Urothelium cell line (cell line): ENCODE results near the gene ELF1.
"Not testable (repeated sequence)": the region's sequence is repeated elsewhere in the genome, so short reads cannot be mapped to it uniquely, and the experiment has no call there.

ENCODE experiments used
- DNase-seq: peaks from one replicate; pipeline ENCODE4 v3.0.0; 2011; ENCODE audit warnings: low spot score, mixed read lengths
- FAIRE-seq: peaks from 2 replicates; lab custom pipeline; 2011; peaks lifted over from hg19 to GRCh38; lab: Jason Lieb, UNC

The ELF1 gene

DNA sequence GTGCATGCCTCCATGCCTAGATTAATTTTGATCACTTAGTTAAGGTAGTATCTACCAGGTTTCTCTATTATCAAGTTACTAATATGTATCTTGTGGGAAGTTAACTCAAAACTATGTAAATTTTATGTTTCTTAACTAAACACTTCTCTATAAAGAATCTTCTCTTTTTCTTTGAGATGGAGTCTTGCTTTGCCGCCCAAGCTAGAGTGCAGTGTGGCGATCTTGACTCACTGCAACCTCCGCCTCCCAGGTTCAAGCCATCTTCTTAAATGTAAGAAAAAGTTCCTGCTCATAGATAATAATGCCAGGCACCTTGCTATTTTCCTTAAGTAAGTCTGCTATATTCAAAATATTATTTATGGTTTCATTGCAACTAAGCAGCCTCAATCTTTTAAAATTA, 58.4 kb downstream of the ELF1 start:
- DNase-seq (no peak), FAIRE-seq (no peak)

DNA sequence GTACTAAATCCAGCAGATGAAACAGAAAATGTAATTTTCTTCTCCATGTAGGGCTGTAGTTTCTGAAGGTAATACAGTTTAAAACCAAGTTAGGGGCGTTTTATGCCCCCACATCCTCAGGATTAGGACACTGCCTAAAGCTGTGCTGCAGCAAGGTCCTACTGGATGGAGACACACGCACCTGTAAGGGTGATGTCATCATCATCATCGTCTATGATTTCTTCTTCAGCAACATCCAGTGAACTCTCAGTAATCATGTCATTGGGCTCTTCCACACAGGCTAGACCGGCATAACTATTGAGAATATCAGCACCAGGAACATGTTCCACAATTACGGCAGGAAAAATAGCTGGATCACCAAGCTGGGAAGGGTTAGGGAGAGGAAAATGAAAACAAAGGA, 60.5 kb downstream of the ELF1 start:
- FAIRE-seq: no peak
- DNase-seq: no peak

DNA sequence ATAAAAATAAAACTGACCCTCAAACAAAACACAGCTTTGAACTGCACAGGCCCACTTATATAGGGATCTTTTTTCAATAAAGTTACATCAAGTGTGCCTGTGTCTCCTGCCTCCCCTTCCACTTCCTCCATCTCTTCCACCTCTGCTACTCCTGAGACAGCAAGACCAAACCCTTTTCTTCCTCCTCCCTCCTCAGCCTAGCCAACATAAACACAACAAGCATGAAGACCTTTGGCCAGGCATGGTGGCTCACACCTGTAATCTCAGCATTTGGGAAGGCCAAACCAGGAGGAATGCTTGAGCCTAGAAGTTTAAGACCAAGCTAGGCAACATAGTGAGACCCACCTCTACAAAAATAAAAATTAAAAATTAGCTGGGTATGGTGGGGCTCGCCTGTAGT, 72.6 kb downstream of the ELF1 start:
- FAIRE-seq: no peak
- no peak for DNase-seq

DNA sequence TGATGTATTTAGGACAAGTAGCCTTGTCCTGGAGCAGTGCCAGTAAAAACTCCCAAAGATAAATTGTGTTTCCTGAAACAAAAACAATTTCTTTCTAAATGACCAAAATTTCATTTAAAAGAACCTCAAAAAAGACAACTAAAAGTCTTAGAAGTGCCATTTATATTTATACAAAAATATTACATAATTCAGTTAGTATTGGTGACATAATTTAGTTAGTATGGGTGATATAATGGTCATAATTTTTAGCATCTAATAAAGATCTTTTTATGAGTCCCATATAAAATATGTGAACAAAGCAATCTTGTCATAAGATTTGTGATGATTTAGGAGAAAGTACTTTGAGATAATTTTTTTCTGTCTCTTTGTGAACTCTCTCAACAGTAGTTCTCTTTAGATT, 76.0 kb downstream of the ELF1 start:
- DNase-seq (no peak), FAIRE-seq (no peak)

DNA sequence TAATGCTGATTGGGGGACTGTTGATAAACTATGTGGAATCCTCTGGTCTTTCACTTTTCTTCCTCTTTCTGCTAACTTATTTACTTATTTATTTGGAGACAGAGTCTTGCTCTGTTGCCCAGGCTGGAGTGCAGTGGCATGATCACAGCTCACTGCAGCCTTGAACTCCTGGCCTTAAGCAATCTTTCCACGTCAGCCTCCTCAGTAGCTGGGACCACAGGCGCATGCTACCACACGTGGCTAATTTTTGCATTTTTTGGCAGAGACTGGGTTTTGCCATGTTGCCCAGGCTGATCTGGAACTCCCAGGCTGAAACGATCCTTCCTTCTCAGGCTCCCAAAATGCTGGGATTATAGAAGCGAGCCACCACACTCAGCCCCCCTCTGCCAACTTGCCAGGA, 77.5 kb downstream of the ELF1 start:
- DNase-seq (no peak), FAIRE-seq (no peak)

DNA sequence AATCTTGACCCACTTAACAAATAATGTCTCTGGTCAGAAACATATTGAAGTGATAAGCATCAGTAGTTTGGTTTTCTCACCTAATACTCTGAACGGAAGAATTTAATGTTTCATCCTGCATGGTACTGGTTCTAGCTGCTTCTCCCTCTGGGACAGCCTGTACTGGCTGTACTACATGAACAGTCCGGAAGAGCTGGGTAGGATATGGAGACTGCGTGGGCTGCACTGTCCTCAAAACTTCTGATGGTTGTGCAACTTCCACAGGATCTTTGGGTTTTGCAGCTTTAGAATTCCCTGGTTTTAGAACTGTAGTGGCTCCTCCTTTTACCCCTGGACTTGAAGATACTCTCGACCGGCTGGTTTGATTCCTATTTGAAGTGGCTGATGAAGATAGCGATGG, 78.3 kb downstream of the ELF1 start:
- FAIRE-seq (no peak), DNase-seq (no peak)

DNA sequence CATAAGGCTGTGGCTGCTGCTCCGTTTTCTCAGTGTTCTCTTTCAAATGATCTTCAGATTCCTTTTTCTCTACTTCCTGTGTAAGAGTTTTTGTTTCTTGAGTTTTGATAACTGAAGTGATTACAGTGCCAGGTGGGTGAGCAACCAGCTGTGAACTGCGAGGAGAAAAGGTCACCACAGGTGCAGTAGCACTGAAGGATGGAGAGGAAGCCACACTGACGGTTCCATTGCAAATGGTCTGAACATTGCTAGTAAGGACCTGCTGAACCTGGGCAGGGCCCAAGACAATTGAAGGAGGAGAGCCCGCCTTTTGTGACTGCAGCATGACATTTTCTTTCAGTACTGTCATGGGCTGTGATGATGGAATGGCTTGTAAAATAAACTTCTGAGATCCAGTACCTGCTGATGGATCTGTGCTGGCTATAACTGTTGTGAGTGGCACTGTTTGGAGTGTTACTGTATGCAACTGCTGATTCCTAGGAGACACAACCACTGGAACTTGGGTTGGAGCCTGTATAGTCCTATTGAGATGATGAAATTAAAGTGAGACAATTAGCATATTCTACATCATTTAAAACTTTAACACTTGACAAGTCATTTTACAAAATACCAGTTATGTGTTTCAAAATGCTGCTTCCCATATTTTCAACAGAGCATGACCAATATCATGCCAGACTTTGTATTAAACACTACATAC, 85.5 kb downstream of the ELF1 start:
- no peak for DNase-seq

DNA sequence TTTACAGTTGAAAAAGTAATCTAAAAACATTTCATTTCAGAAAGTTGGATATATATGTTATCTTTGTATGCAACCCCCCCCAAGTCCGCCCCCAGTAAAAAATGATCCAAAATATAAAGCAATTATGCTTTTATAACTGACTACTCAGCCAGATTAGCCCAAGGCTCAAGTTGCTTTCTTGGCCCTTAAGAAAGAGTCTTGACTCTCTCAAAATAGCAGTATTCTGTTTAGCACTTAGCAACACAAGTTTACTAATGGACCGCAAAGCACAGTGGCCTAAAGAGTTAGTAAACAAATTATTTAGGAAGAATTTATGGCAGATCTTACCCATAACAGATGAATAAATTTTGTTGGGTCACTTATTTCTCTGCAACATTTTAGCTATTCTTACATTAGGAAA, 86.9 kb downstream of the ELF1 start:
- DNase-seq: no peak
- no peak for FAIRE-seq

More for the DNA sequence above, 85.5 kb downstream of the ELF1 start:
- no peak for FAIRE-seq

DNA sequence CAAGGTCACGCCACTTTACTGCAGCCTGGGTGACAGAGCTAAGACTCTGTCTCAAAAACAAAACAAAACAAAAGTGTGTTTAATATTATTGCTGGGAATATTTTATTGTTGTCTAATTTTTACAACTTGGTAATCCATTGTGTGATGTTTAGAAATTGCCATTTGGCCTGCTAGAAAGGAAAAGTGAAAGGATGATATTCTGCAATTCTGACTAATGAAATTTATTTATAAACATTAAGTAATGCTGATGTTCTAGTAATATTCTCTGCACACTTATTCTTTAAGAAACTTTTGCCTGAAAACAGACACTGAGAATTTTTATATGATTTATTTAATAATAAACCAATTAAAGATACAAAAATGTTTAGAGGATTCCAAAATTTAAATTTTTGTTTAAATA, 87.4 kb downstream of the ELF1 start:
- no peak for FAIRE-seq

DNA sequence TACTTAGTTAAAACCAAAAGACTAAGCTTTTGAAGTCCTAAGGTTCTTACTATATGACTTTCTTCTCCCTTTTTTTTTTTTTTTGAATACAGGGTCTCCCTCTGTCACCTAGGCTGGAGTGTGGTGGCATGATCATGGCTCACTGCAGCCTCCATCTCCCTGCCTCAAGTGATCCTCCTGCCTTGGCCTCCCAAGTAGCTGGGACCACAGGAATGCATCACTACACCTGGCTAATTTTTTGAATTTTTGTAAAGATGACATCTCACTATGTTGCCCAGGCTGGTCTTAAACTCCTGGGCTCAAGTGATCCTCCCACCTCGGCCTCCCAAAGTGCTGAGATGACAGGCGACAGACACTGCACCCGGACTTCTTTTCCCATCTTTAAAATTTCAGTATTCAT, 89.2 kb downstream of the ELF1 start:
- not testable (repeated sequence) for DNase-seq, FAIRE-seq

More for the DNA sequence above, 87.4 kb downstream of the ELF1 start:
- no peak for DNase-seq

DNA sequence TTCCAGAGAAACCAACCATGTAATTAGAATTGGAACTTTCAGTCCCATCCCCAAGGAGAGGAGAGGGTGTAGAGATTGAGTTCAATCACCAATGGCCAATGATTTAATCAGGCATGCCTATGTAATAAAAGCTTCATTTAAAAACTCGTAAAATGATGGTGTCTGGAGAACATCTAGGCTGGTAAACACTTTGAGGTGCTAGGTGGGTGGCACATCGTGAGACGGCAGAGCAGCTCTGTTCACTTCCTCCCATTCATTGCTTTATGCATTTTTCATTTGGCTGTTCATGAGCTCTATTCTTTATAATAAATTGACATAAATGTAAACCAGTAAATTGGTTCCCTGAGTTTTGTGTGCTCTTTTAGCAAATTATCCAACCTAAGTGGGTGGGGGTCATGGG, 90.1 kb downstream of the ELF1 start:
- no peak for DNase-seq
- no peak for FAIRE-seq

DNA sequence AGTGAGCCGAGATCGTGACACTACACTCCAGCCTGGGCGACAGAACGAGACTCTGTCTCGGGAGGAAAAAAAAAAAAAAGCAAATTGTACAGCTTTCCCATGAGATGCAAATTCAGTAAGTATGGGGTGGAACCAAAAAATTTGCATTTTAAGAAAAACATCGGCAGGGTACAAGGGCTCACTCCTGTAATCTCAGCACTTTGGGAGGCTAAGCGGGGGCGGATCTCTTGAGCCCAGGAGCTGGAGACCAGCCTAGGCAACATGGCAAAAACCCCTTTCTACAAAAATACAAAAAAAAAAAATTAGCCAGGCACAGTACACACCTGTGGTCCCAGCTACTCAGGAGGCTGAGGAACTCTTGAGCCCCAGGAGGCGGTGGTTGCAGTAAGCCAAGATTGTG, 91.2 kb downstream of the ELF1 start:
- FAIRE-seq: no peak
- no peak for DNase-seq

DNA sequence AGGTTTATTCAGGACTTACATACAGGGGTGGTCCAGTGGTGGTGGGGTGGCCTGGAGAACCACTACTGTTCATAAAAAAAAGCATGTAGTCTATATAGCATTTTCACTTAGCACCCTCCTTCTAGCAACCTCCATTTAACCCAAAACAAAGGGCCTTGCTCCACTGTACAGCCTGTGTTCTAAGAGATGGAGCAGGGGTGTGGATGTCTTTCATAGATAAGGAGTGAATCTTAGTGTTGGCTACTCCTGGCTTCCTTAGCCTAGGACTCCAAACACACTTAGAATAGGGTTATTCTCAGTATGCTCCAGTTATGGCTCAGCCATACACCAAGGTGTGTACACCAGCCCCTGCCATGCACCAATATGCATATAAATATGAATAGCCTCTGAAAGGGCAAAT, 95.2 kb downstream of the ELF1 start:
- no peak for DNase-seq
- FAIRE-seq: no peak

DNA sequence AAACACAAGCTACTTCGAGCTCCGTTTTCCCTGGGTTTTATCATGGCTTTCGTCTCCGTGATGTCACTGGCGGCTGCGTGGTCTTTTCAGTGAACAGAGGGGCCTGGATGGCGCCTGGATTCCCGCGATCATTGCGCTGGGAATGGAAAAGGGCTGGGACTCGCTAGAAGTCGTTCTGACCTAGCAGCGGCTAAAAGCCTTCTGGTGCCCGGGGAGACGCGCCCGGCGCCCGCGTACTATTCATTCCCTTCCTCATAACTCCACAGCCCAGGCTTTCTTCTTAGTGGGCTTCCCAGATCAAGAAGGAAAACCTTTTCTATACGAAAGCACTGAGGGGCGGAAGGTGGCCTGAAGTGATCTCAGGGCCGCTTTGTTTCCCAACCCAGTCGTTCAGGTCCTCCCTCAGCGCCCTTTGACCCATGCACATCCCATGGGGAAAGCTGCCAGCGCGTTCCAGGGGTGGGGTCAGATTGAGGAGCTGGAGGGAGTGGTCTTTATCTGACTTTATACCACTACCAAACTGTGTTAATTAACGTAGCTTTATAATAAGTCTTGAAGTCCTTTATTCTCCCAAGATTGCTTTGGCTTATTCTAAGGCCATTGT, 96.6 kb downstream of the ELF1 start:
- FAIRE-seq: no peak
- DNase-seq: no peak

DNA sequence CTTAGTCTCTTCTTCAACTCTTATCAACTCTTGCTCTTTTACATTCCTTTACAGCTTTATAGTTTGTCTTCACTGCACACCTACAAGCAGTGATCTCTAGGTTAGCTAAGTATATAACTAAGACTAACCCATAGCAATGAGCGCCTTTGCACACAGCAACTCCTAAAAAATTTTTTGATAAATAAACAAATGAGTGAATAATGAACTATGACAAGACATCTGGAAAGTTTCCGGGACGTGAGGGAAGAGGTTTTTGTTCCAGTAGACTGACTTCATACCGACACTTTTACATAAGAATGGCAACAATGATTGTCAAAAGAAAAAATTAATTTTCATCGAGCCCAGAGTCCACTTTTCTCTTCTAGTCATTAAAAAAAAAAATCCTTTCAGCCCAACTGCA, 98.3 kb downstream of the ELF1 start:
- DNase-seq (no peak), FAIRE-seq (no peak)

DNA sequence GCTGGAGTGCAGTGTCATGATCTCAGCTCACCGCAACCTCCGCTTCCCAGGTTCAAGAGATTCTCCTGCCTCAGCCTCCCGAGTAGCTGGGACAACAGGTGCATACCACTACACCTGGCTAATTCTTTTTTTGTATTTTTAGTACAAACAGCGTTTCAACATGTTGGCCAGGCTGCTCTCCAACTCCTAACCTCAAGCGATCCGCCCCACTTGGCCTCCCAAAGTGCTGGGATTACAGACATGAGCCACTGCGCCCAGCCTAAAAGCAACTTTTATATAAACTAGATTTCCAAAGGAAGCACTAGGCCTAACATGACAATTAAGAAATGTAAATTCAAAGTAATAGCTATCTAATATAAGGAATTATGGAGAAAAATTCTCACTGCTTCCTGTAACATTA, 99.2 kb downstream of the ELF1 start:
- DNase-seq, FAIRE-seq: not testable (repeated sequence)

DNA sequence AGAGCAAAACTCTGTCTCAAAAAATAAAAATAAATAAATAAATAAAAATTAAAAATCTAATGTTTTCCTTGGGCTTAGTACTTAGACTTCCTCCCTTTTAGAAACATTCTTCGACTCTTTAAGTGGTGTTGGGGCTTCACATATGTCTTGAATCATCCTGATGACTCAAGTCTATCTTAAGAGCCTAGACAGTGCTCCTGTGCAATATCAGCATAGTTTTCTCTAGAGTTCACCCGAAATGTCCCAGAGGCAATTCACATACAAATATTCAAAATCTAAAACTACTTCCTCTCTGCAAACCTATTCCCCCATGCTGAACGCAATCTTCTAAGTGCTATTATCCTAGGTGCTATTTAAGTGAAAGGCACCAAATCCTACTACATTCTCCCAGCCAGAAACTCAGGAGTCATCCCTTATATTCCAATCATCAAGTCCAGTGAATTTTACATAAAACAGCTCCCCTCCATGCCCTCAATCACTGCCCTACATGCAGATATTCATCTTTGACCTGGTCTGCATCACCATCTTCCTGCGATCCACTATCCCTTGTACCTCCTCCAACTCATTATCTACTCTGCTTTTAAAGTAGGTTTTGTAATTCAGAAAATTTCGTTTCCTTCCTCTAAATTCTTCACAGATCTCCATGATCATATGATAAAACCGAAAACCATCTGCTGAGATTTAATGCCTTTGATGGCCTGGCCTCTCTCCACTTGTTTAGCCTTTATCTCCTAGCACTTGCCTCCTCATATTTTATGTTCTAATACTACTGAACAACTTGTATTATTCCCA, 102.7 kb downstream of the ELF1 start:
- FAIRE-seq (no peak), DNase-seq (no peak)

DNA sequence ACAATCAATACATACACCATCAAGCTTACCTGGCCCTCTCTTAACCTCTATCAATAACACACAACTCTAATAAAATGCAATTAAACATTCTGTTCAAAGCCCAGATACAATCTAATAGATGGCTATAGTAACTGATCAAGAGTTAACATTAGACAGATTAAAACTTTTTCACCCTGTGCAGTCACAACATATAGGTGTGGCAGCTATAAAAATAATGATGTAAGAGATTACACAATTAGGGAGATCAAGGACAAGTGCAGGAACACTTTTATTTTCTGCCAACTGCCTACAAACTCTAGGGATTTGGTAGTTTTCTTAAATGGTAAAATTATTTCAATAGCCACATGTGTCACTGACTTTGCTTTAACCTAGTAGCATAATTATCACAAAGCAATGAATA, 104.3 kb downstream of the ELF1 start:
- not testable (repeated sequence) for DNase-seq, FAIRE-seq

DNA sequence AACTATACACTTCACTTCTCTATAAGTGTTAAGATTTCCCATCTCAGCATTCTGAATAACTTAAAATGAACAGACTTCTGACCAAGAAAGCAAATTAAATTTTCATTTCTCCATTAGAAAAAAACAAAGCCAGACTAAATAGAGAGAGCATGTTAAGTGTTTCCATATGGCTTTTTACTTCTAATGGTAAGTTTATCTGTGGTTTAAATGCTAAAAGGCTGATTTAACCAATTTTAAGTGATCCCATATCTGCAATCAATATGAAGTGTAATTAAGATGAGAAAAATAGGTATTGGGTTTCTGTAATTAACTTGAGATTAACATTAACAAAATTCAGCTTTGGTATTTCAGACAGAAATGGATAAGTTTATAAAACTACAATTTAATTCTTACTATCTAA, 107.8 kb downstream of the ELF1 start:
- DNase-seq: no peak
- FAIRE-seq: no peak

DNA sequence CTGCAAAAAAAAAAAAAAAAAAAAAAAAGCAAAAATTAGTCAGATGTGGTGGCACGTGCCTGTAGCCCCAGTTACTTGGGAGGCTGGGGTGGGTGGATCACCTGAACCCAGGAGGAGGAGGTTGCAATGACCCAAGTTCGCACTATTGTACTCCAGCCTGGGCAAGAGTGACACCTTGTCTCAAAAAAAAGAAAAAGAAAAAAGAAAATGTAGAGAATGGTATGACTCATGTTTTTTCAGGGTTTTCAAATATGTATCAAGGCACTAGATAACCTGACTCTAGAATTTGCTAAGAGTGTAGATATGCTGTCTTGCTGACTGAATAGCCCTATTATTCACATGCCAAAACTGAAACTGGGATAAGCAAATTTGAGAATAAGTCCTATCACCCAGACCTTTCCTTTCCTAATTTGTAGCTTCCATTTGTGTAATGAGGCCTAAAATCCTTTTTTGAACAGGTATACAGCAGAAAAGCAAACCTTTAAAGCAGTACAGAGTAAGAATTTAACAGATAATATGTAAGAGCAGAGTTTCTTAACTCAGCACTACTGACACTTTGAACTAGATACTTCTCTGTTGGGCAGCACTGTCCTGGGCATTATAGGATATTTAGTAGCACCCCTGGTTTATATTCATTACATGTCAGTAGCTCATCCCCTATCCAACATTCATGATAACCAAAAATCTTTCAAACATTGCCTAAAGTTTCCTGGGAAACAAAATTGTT, 108.6 kb downstream of the ELF1 start:
- DNase-seq (no peak), FAIRE-seq (no peak)

DNA sequence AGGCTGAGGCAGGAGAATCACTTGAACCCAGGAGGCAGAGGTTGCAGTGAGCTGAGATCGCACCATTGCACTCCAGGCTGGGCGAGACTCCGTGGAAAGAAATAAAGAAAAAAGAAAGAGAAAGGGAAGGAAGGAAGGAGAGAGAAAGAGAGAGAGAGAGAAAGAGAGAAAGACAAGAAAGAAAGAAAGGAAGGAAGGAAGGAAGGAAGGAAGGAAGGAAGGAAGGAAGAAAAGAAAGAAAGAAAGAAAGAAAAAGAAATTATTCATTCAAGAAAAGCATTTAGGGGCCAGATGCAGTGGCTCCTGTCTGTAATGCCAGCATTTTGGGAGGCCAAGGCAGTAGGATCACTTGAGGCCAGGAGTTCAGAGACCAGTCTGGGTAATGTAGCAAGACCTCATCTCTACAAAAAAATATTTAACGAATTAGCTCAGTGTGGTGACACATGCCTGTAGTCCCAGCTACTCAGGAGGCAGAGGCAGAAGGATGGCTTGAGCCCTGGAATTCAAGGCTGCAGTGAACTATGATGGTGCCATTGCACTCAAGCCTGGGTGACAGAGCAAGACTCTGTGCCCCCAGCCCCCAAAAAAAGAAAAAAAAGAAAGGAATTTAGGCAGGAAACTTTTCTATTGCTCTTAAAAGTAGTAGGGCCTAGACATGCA, 109.4 kb downstream of the ELF1 start:
- not testable (repeated sequence) for DNase-seq, FAIRE-seq
